Transverse colon (tissue), 4 donors: ENCODE measurements around the gene CYP27A1. TPM values are rescaled to one million over a fixed set of nuclear protein-coding genes. Genes with fewer than 3 reads are reported as not detected.

ENCODE experiments used
- DNase-seq: peaks from one replicate; pipeline ENCODE4 v3.0.0-alpha.2; 2019
- H3K27ac ChIP-seq, 4 donors: fragments of 200-600 bp; sonication (generic); 2 replicates each; pipeline ENCODE4 v1.5.1; 2016 to 2018; ENCODE audit warnings: inconsistent platforms in 4 of 4
- H3K27me3 ChIP-seq: fragments of 200-600 bp; sonication (generic); 2 replicates; pipeline ENCODE4 v1.5.1; 2017; ENCODE audit warnings: inconsistent platforms
- H3K36me3 ChIP-seq, 4 donors: fragments of 200-600 bp; sonication (generic); 2 replicates each; pipeline ENCODE4 v1.5.1; 2017 to 2019; ENCODE audit warnings: inconsistent platforms in 4 of 4
- H3K4me1 ChIP-seq, 4 donors: fragments of 200-600 bp; sonication (generic); 2 replicates each; pipeline ENCODE4 v1.5.1; 2017 to 2020; ENCODE audit warnings: inconsistent platforms in 4 of 4
- H3K4me3 ChIP-seq, 4 donors: fragments of 200-600 bp; sonication (generic); 1 replicate in 1 of 4; 2 replicates in 3 of 4; pipeline versions ENCODE4 v1.5.1 to v1.6.1; 2017 to 2019; ENCODE audit warnings: inconsistent platforms in 4 of 4
- H3K9me3 ChIP-seq, 2 donors: fragments of 200-600 bp; sonication (generic); 2 replicates each; pipeline ENCODE4 v1.5.1; 2017 to 2019; ENCODE audit warnings: inconsistent platforms in 2 of 2
- EP300 ChIP-seq: sonication (generic); formaldehyde crosslinking; IDR thresholded peaks from one replicate; pipeline ENCODE4 v1.6.1; 2017; ENCODE audit warnings: antibody characterized with exemption, low read depth
- POLR2A ChIP-seq: fragments of 450-650 bp; IDR thresholded peaks from one replicate; pipeline ENCODE4 v1.6.1; 2016; ENCODE audit warnings: antibody characterized with exemption, mild to moderate bottlenecking, moderate library complexity
- POLR2AphosphoS5 ChIP-seq, 3 donors: sonication (generic); formaldehyde crosslinking; IDR thresholded peaks; one replicate each; pipeline ENCODE4 v1.6.1; 2016; ENCODE audit warnings: antibody characterized with exemption in 3 of 3
- WGBS, 2 donors: methylation state at CpG; one replicate each; pipeline ENCODE4 v1.1.5; 2018; ENCODE audit warnings: low coverage in 1 of 2; 5-methylcytosine and 5-hydroxymethylcytosine counted together
- in situ Hi-C, 4 donors: fragments of 200-750 bp; cut with MboI; loops; one replicate each; pipeline versions ENCODE4 v1.15.0 to v1.15.1; 2017; ENCODE audit warnings: low sequenced_read_pairs in 3 of 4, low pct_ligation_motif_present in 1 of 4, low pct_unique_long_range_greater_than_20kb in 1 of 4
- intact Hi-C: fragments of 100-400 bp; cut with DNase I; formaldehyde crosslinking; loops from one replicate; pipeline ENCODE4 v1.15.1; 2023; ENCODE audit warnings: low total_unique reads
- total RNA-seq, 4 donors: library from RNA; depleted of rRNA; stranded (reverse); fragments of >200 nt; gene quantifications; one replicate each; pipeline ENCODE4 v1.1.0, GENCODE V29; 2016

Gene CYP27A1
- total RNA-seq, 4 donors from 2014 or later, result 48.3 to 159 (median 75.5) TPM

GRCh38 chr2:218863021-218863520 is 81.1 kb downstream of the CYP27A1 start:
- Histone ChIP-seq H3K36me3 (no peaks in the 10 kb centered on the region), H3K27me3 (peaks cover 99% of the 10 kb centered on the region), H3K4me1 (peaks cover 6 to 20% (median 12%) of the 10 kb centered on the region in 4 donors), H3K27ac (no peak overlapping the region), H3K9me3 (no peaks in the 10 kb centered on the region), H3K4me3 (no peak overlapping the region)
- no peak for DNase-seq
- 78% methylated on average over 3 of the region's 3 CpGs; no CpG with 5 or more reads in 1 of the 2 donors for WGBS, 2 donors
- intact Hi-C loops, result no loop called here
- TF ChIP-seq POLR2A, result no peak
- no peak for TF ChIP-seq POLR2AphosphoS5 (IDR thresholded peaks at IDR 0.05)
- no peak for TF ChIP-seq EP300
- in situ Hi-C loops, result no loop called here

Other genes starting within 250 kb of the CYP27A1 start
- 10 to 100 TPM in 1 of 4 donors, 1 to 10 TPM in 3; 1.4 to 15.7 (median 8.1) TPM for gene USP37, start 213.8 kb upstream of the CYP27A1 start, total RNA-seq
- 10 to 100 TPM; 14.6 to 36.7 (median 31.3) TPM for gene CNOT9, start 213.3 kb upstream of the CYP27A1 start, total RNA-seq
- gene PLCD4, start 174.2 kb upstream of the CYP27A1 start, total RNA-seq, result 1 to 10 TPM in 3 of 4 donors, under 1 TPM in 1; 0.20 to 8.2 (median 4.7) TPM
- gene ZNF142, start 122.5 kb upstream of the CYP27A1 start, total RNA-seq, result 10 to 100 TPM; 18.5 to 58.0 (median 24.5) TPM
- 10 to 100 TPM; 40.3 to 51.3 (median 42.8) TPM for gene BCS1L, start 122.5 kb upstream of the CYP27A1 start, total RNA-seq
- 10 to 100 TPM in 3 of 4 donors, 1 to 10 TPM in 1; 1.6 to 52.7 (median 12.7) TPM for gene RNF25, start 110.1 kb upstream of the CYP27A1 start, total RNA-seq
- 10 to 100 TPM; 34.5 to 73.6 (median 44.8) TPM for gene STK36, start 110.1 kb upstream of the CYP27A1 start, total RNA-seq
- gene TTLL4, start 71.3 kb upstream of the CYP27A1 start, total RNA-seq, result 10 to 100 TPM in 3 of 4 donors, 1 to 10 TPM in 1; 6.0 to 26.0 (median 15.9) TPM
- not detected for gene PRKAG3, start 49.7 kb downstream of the CYP27A1 start, total RNA-seq
- 100 to 1,000 TPM in 1 of 4 donors, 1 to 10 TPM in 1, under 1 TPM in 1, not detected in 1; 0.82 to 164 (median 1.7) TPM for gene WNT6, start 77.7 kb downstream of the CYP27A1 start, total RNA-seq
- 1 to 10 TPM in 1 of 4 donors, under 1 TPM in 1, not detected in 2; 0.27 to 1.6 TPM for gene WNT10A, start 98.7 kb downstream of the CYP27A1 start, total RNA-seq
- under 1 TPM in 1 of 4 donors, not detected in 3; 0.41 TPM for gene CDK5R2, start 177.5 kb downstream of the CYP27A1 start, total RNA-seq
- 1 to 10 TPM in 2 of 4 donors, not detected in 2; 1.9 to 8.2 TPM for gene FEV, start 203.0 kb downstream of the CYP27A1 start, total RNA-seq
- 1 to 10 TPM in 1 of 4 donors, not detected in 3; 5.6 TPM for gene CRYBA2, start 211.3 kb downstream of the CYP27A1 start, total RNA-seq